ENCODE results near the gene RRAGB.
"Not testable (repeated sequence)": the region's sequence is repeated elsewhere in the genome, so short reads cannot be mapped to it uniquely, and the experiment has no call there.

DNA sequence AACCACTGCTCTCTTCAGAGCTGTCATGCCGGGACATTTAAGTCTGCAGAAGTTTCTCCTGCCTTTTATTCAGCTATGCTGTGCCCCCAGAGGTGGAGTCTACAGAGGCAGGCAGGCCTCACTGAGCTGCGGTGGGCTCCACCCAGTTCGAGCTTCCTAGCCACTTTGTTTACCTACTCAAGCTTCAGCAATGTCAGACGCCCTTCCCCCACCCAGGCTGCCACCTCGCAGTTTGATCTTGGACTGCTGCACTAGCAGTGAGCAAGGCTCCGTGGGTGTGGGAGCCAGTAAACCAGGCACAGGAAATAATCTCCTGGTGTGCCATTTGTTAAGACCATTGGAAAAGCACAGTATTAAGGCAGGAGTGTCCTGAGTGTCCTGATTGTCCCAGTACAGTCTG lies 56.9 kb downstream of the RRAGB start:
- TF ChIP-seq, protein P1, sequence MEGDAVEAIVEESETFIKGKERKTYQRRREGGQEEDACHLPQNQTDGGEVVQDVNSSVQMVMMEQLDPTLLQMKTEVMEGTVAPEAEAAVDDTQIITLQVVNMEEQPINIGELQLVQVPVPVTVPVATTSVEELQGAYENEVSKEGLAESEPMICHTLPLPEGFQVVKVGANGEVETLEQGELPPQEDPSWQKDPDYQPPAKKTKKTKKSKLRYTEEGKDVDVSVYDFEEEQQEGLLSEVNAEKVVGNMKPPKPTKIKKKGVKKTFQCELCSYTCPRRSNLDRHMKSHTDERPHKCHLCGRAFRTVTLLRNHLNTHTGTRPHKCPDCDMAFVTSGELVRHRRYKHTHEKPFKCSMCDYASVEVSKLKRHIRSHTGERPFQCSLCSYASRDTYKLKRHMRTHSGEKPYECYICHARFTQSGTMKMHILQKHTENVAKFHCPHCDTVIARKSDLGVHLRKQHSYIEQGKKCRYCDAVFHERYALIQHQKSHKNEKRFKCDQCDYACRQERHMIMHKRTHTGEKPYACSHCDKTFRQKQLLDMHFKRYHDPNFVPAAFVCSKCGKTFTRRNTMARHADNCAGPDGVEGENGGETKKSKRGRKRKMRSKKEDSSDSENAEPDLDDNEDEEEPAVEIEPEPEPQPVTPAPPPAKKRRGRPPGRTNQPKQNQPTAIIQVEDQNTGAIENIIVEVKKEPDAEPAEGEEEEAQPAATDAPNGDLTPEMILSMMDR (IDR thresholded peaks at IDR 0.05; ENCODE audit: low read length), result not testable (repeated sequence)
- not testable (repeated sequence) for TF ChIP-seq EZH2phosphoT487 (IDR thresholded peaks at IDR 0.05; ENCODE audit: low read length)
